H1 (cell line): Measurements from ENCODE around the gene DUOXA1. TPM values are rescaled to one million over a fixed set of nuclear protein-coding genes. Genes with fewer than 3 reads are reported as not detected.

Source experiments
- CTCF ChIA-PET: fragments of 300-600 bp; sonication (Branson Sonifier 250); formaldehyde crosslinking; loops from one replicate; lab custom pipeline; 2021; ENCODE audit not compliant: partially characterized antibody; lab: Charles Lee
- POLR2A ChIA-PET: fragments of 300-600 bp; sonication (Branson Sonifier 250); formaldehyde crosslinking; loops from one replicate; lab custom pipeline; 2021; ENCODE audit warnings: inconsistent platforms; ENCODE audit not compliant: partially characterized antibody; lab: Charles Lee
- DNase-seq, 2 experiments: peaks; one replicate each; pipeline versions ENCODE4 v3.0.0 to v3.0.0-alpha.2; 2010 to 2022; ENCODE audit warnings: low spot score in 2 of 2, low read depth in 1 of 2, mixed read lengths in 1 of 2
- FAIRE-seq: peaks from 2 replicates; lab custom pipeline; 2011; peaks lifted over from hg19 to GRCh38; lab: Jason Lieb, UNC
- H2AFZ ChIP-seq: 2 replicates; pipeline ENCODE4 v1.8.1; 2012; ENCODE audit warnings: low read length, inconsistent platforms
- H2AK5ac ChIP-seq: 2 replicates; pipeline ENCODE4 v1.6.1; 2013; ENCODE audit warnings: low read depth, low read length
- H2BK120ac ChIP-seq: replicated peaks from 2 replicates; pipeline ENCODE3; 2013; ENCODE audit warnings: low read depth, low read length, inconsistent platforms
- H2BK12ac ChIP-seq: 2 replicates; pipeline ENCODE4 v1.6.1; 2013; ENCODE audit warnings: low read depth, low read length
- H2BK15ac ChIP-seq: 2 replicates; pipeline ENCODE4 v1.6.1; 2013; ENCODE audit warnings: low read length
- H2BK20ac ChIP-seq: 2 replicates; pipeline ENCODE4 v1.6.1; 2013; ENCODE audit warnings: low read length
- H2BK5ac ChIP-seq: 2 replicates; pipeline ENCODE4 v1.6.1; 2013; ENCODE audit warnings: low read depth, low read length
- H3K14ac ChIP-seq: 2 replicates; pipeline ENCODE4 v1.6.1; 2013; ENCODE audit warnings: inconsistent platforms; ENCODE audit not compliant: insufficient read length
- H3K18ac ChIP-seq: 2 replicates; pipeline ENCODE4 v1.6.1; 2013; ENCODE audit warnings: low read length; ENCODE audit errors: extremely low read depth
- H3K23ac ChIP-seq: 2 replicates; pipeline ENCODE4 v1.6.1; 2013; ENCODE audit warnings: inconsistent platforms; ENCODE audit not compliant: insufficient read length
- H3K23me2 ChIP-seq: 2 replicates; pipeline ENCODE4 v1.6.1; 2013; ENCODE audit warnings: low read depth, low read length
- H3K27ac ChIP-seq: 2 replicates; pipeline ENCODE4 v1.6.1; 2011; ENCODE audit warnings: low read depth, low read length, inconsistent platforms
- H3K27me3 ChIP-seq, 4 experiments: replicated peaks in 1 of 4; 1 replicate in 1 of 4; 2 replicates in 3 of 4; pipeline versions ENCODE4 v1.6.1 to v1.8.1; 2011 to 2013; ENCODE audit warnings: low read length in 3 of 4, mild to moderate bottlenecking in 3 of 4, inconsistent platforms in 2 of 4, mixed read lengths in 2 of 4, moderate library complexity in 1 of 4; ENCODE audit not compliant: control insufficient read depth in 3 of 4, insufficient read depth in 3 of 4; ENCODE audit errors: extremely low read depth in 1 of 4
- H3K36me3 ChIP-seq, 4 experiments: 2 replicates each; pipeline versions ENCODE4 v1.6.1 to v1.8.1; 2011 to 2013; ENCODE audit warnings: mild to moderate bottlenecking in 4 of 4, low read length in 3 of 4, moderate library complexity in 2 of 4, control low read depth in 1 of 4, inconsistent platforms in 1 of 4; ENCODE audit not compliant: insufficient read depth in 4 of 4, control insufficient read depth in 2 of 4
- H3K4ac ChIP-seq: replicated peaks from 2 replicates; pipeline ENCODE3; 2013; ENCODE audit warnings: low read length, low read depth, mixed read lengths, inconsistent platforms; ENCODE audit not compliant: insufficient read length
- H3K4me1 ChIP-seq, 4 experiments: replicated peaks in 1 of 4; 1 replicate in 1 of 4; 2 replicates in 3 of 4; pipeline versions ENCODE4 v1.6.1 to v1.8.1; 2011 to 2013; ENCODE audit warnings: low read length in 3 of 4, inconsistent platforms in 2 of 4, mixed read lengths in 1 of 4; ENCODE audit not compliant: insufficient read depth in 4 of 4, control insufficient read depth in 3 of 4
- H3K4me2 ChIP-seq, 2 experiments: 2 replicates each; pipeline versions ENCODE4 v1.6.1 to v1.8.1; 2011 to 2013; ENCODE audit warnings: low read depth in 2 of 2, low read length in 2 of 2, control low read depth in 1 of 2, inconsistent platforms in 1 of 2, mild to moderate bottlenecking in 1 of 2; ENCODE audit not compliant: insufficient read depth in 1 of 2
- H3K4me3 ChIP-seq, 4 experiments: fragments of 200-600, 300-600 bp in 1 of 4; sonication (generic), shearing (Covaris generic), sonication (Bioruptor Twin) in 1 of 4; 2 replicates each; pipeline versions ENCODE4 v1.5.1 to v1.8.1; 2011 to 2016; ENCODE audit warnings: low read length in 4 of 4, low read depth in 3 of 4, control low read depth in 2 of 4, inconsistent platforms in 2 of 4, mild to moderate bottlenecking in 2 of 4, mixed read lengths in 1 of 4, moderate library complexity in 1 of 4; ENCODE audit not compliant: insufficient read depth in 2 of 4; ENCODE audit errors: extremely low read depth in 1 of 4
- H3K56ac ChIP-seq: replicated peaks from 2 replicates; pipeline ENCODE3; 2013; ENCODE audit warnings: low read depth, mild to moderate bottlenecking, mixed read lengths, low read length, inconsistent platforms; ENCODE audit not compliant: insufficient read length
- H3K79me1 ChIP-seq: 2 replicates; pipeline ENCODE4 v1.6.1; 2013; ENCODE audit warnings: low read depth, low read length, control low read depth
- H3K79me2 ChIP-seq, 2 experiments: 2 replicates each; pipeline versions ENCODE4 v1.6.1 to v1.8.1; 2012 to 2013; ENCODE audit warnings: low read length in 2 of 2, mild to moderate bottlenecking in 2 of 2, inconsistent platforms in 1 of 2; ENCODE audit not compliant: insufficient read depth in 2 of 2, control insufficient read depth in 1 of 2
- H3K9ac ChIP-seq, 4 experiments: replicated peaks in 1 of 4; 1 replicate in 1 of 4; 2 replicates in 3 of 4; pipeline versions ENCODE4 v1.6.1 to v1.8.1; 2011 to 2013; ENCODE audit warnings: low read depth in 3 of 4, low read length in 3 of 4, control low read depth in 2 of 4, mild to moderate bottlenecking in 2 of 4, moderate library complexity in 2 of 4, inconsistent platforms in 1 of 4; ENCODE audit errors: extremely low read depth in 1 of 4
- H3K9me3 ChIP-seq, 2 experiments: 2 replicates each; pipeline versions ENCODE4 v1.6.1 to v1.8.1; 2012 to 2013; ENCODE audit warnings: mild to moderate bottlenecking in 2 of 2, moderate library complexity in 2 of 2, control low read depth in 1 of 2, inconsistent platforms in 1 of 2, low read depth in 1 of 2, low read length in 1 of 2, mixed read lengths in 1 of 2; ENCODE audit not compliant: insufficient read depth in 2 of 2
- H4K20me1 ChIP-seq, 2 experiments: replicated peaks in 1 of 2; 2 replicates each; pipeline versions ENCODE3 to v1.8.1; 2011 to 2013; ENCODE audit warnings: inconsistent platforms in 2 of 2, low read length in 2 of 2, mild to moderate bottlenecking in 1 of 2; ENCODE audit not compliant: insufficient read depth in 2 of 2, control insufficient read depth in 1 of 2
- H4K5ac ChIP-seq: 2 replicates; pipeline ENCODE4 v1.6.1; 2013; ENCODE audit warnings: low read length, low read depth, mixed read lengths, inconsistent platforms; ENCODE audit not compliant: insufficient read length
- H4K8ac ChIP-seq: 2 replicates; pipeline ENCODE4 v1.8.0; 2013; ENCODE audit warnings: mild to moderate bottlenecking, moderate library complexity, low read length, inconsistent platforms; ENCODE audit not compliant: insufficient read depth; ENCODE audit errors: extremely low read depth
- H4K91ac ChIP-seq: replicated peaks from 2 replicates; pipeline ENCODE3; 2013; ENCODE audit warnings: low read length, mixed read lengths, inconsistent platforms; ENCODE audit not compliant: insufficient read length
- EZH2 ChIP-seq: fragments of 200-600 bp; sonication (generic); IDR thresholded peaks from 2 replicates; pipeline ENCODE4 v1.7.1; 2012; ENCODE audit warnings: low read depth, mild to moderate bottlenecking, moderate library complexity, low read length, inconsistent platforms; ENCODE audit not compliant: severe bottlenecking
- FOSL1 ChIP-seq: IDR thresholded peaks from 2 replicates; pipeline ENCODE4 v1.6.1; 2011; ENCODE audit warnings: mild to moderate bottlenecking, low read depth, low read length, moderate library complexity; ENCODE audit not compliant: insufficient read depth
- GTF2F1 ChIP-seq: IDR thresholded peaks from 2 replicates; pipeline ENCODE4 v1.6.1; 2012; ENCODE audit warnings: low read depth, low read length, improper control_type of control experiment, borderline replicate concordance
- NANOG ChIP-seq: IDR thresholded peaks from 2 replicates; pipeline ENCODE4 v1.6.1; 2011; ENCODE audit warnings: low read length, low read depth, mild to moderate bottlenecking, inconsistent platforms; ENCODE audit not compliant: insufficient read depth, poor library complexity, severe bottlenecking
- RNF2 ChIP-seq: fragments of 200-900, 300-1000 bp; sonication (generic); IDR thresholded peaks from 2 replicates; pipeline ENCODE4 v1.7.1; 2016; ENCODE audit warnings: borderline replicate concordance, low read depth, mild to moderate bottlenecking, antibody characterized with exemption, low read length; ENCODE audit not compliant: poor library complexity, severe bottlenecking; ENCODE audit errors: missing control alignments
- RXRA ChIP-seq: IDR thresholded peaks from 2 replicates; pipeline ENCODE4 v1.6.1; 2011; ENCODE audit warnings: low read depth, mild to moderate bottlenecking, low read length, moderate library complexity; ENCODE audit not compliant: insufficient read depth
- SAP30 ChIP-seq: fragments of 300-600 bp; sonication (generic); IDR thresholded peaks from 2 replicates; pipeline ENCODE4 v1.7.1; 2012; ENCODE audit warnings: low read length, moderate library complexity, mild to moderate bottlenecking, inconsistent platforms; ENCODE audit not compliant: insufficient read depth, insufficient replicate concordance
- SIN3A ChIP-seq, 2 experiments: IDR thresholded peaks in 1 of 2; conservative IDR thresholded peaks in 1 of 2; 2 replicates each; pipeline ENCODE4 v1.6.1; 2011 to 2012; ENCODE audit warnings: low read length in 2 of 2, improper control_type of control experiment in 1 of 2, low read depth in 1 of 2, mild to moderate bottlenecking in 1 of 2
- SP4 ChIP-seq: IDR thresholded peaks from 2 replicates; pipeline ENCODE4 v1.6.1; 2012; ENCODE audit warnings: low read length, inconsistent platforms
- TAF1 ChIP-seq: IDR thresholded peaks from 2 replicates; pipeline ENCODE4 v1.6.1; 2011; ENCODE audit warnings: mild to moderate bottlenecking, low read depth, low read length
- TBP ChIP-seq: IDR thresholded peaks from 2 replicates; pipeline ENCODE4 v1.6.1; 2011; ENCODE audit warnings: low read depth, low read length, improper control_type of control experiment
- WGBS, 2 experiments: shearing (Covaris generic) in 1 of 2; methylation state at CpG; one replicate each; pipeline versions ENCODE4 v1.1.6 to v1.1.7; 2013 to 2015; ENCODE audit warnings: low lambda C conversion rate in 2 of 2, mixed read lengths in 2 of 2, inconsistent platforms in 1 of 2, low coverage in 1 of 2, missing lambda C conversion rate in 1 of 2; ENCODE audit not compliant: insufficient replicate concordance in 2 of 2, insufficient coverage in 1 of 2, insufficient read length in 1 of 2; ENCODE audit errors: extremely low coverage in 1 of 2, missing lambda C conversion rate in 1 of 2; 5-methylcytosine and 5-hydroxymethylcytosine counted together
- polyA plus RNA-seq, 7 experiments: library from polyadenylated mRNA; depleted of rRNA in 3 of 7; stranded (reverse) in 5 of 7; unstranded in 2 of 7; fragments of >200 nt in 5 of 7; fragments of 200-250 nt in 2 of 7; gene quantifications; 1 replicate in 5 of 7; 2 replicates in 1 of 7; 4 replicates in 1 of 7; pipeline versions ENCODE4 v1.2.1 to v1.2.3, GENCODE V29; 2011 to 2013; ENCODE audit warnings: missing spikeins in 2 of 7, mixed read lengths in 2 of 7
- total RNA-seq: library from RNA; stranded (reverse); fragmentation: NEBNext Ultra II Directional; extraction: Animal tissue kit (Norgen Biotek cat#: 25700); gene quantifications from 2 replicates; pipeline ENCODE4 v1.2.1, GENCODE V29; 2021

DUOXA1 gene
- total and polyA plus RNA-seq, 2 of the 8 experiments (the other 6 are each of a cell fraction or from before 2014, with no cell fraction given), result 0.18 TPM; not detected in 1

GRCh38 chr15:45101749-45102148 lies 27.9 kb downstream of the DUOXA1 start:
- Histone ChIP-seq H3K18ac (no peak overlapping the region), H2BK5ac (peak overlapping the region; percentile 41; the same call in 1 of the 2 replicates), H3K9me3 (no peaks in the 10 kb centered on the region), H3K79me1 (no peaks in the 10 kb centered on the region), H3K9ac (no peak overlapping the region), H2BK12ac (peak overlapping the region; percentile 62; the same call in 1 of the 2 replicates), H3K79me2 (no peaks in the 10 kb centered on the region), H4K8ac (no peak overlapping the region), H3K4me3 (no peak overlapping the region), H3K4me1 (peaks cover 0 to 11% (median 8%) of the 10 kb centered on the region in 4 experiments; a peak in 5 of 7 replicates), H3K14ac (no peak overlapping the region), H3K4me2 (peak overlapping the region; percentile 32 to 61; a peak in 1 of 4 replicates), H2AK5ac (0 out of 2 replicates have a peak overlapping the region, but pooled peaks have one; percentile 79), H2AFZ (no peak overlapping the region), H3K36me3 (no peaks in the 10 kb centered on the region), H4K5ac (no peak overlapping the region), H3K4ac (no peak overlapping the region), H3K56ac (no peak overlapping the region), H2BK20ac (0 out of 2 replicates have a peak overlapping the region, but pooled peaks have one; percentile 13), H3K27ac (no peak overlapping the region), H3K23me2 (no peaks in the 10 kb centered on the region; the same call in 1 of the 2 replicates), H4K20me1 (no peaks in the 10 kb centered on the region), H3K27me3 (peaks cover 0 to 7% (median 5%) of the 10 kb centered on the region in 4 experiments; a peak in 1 of 7 replicates), H2BK120ac (no peak overlapping the region), H4K91ac (peak overlapping the region; percentile 68), H2BK15ac (no peak overlapping the region), H3K23ac (no peak overlapping the region)
- ChIA-PET POLR2A (interaction anchor here (1.1 kb wide), 1 partner anchor 20 kb away, joined by 3 read pairs; no protein-coding TSS in a partner anchor), CTCF (interaction anchor here (0.7 to 2.1 kb wide), 4 partner anchors 13 to 25 kb away, joined by 3 to 8 read pairs (median 6); no protein-coding TSS in a partner anchor)
- WGBS, 2 experiments, result 91% methylated on average over 12 of the region's 12 CpGs; no CpG with 5 or more reads in 1 of the 2 experiments
- DNase-seq (no peak), FAIRE-seq (no peak)
- TF ChIP-seq FOSL1, result no peak
- TF ChIP-seq SIN3A (conservative IDR thresholded peaks at IDR 0.05 in 1 of 2, IDR thresholded peaks at IDR 0.05 in 1 of 2; ENCODE audit: low read depth in 1 of 2, low read length in 2 of 2), result no peak
- TF ChIP-seq SP4, result no peak
- no peak for TF ChIP-seq GTF2F1
- TF ChIP-seq TAF1, result no peak
- TF ChIP-seq SAP30, result no peak
- no peak for TF ChIP-seq RXRA
- TF ChIP-seq RNF2, result no peak
- no peak for TF ChIP-seq NANOG
- TF ChIP-seq TBP, result no peak
- no peak for TF ChIP-seq EZH2
